Stomach (tissue), 4 donors: ENCODE data around the gene FLYWCH2.

ENCODE experiments used
- CTCF ChIP-seq, 7 experiments: fragments of 450-650 bp in 4 of 7; fragments of 200-600 bp in 3 of 7; sonication (generic) in 3 of 7; IDR thresholded peaks; one replicate each; pipeline ENCODE4 v1.5.1; 2016 to 2019; ENCODE audit warnings: antibody characterized with exemption in 7 of 7, control low read depth in 2 of 7, mild to moderate bottlenecking in 1 of 7
- EP300 ChIP-seq: sonication (generic); formaldehyde crosslinking; IDR thresholded peaks from one replicate; pipeline ENCODE4 v1.6.1; 2017; ENCODE audit warnings: antibody characterized with exemption
- POLR2A ChIP-seq, 4 donors: fragments of 450-650 bp; IDR thresholded peaks; one replicate each; pipeline ENCODE4 v1.6.1; 2016; ENCODE audit warnings: antibody characterized with exemption in 4 of 4, control low read depth in 2 of 4, mild to moderate bottlenecking in 1 of 4, moderate library complexity in 1 of 4
- POLR2AphosphoS5 ChIP-seq, 3 donors: sonication (generic); formaldehyde crosslinking; IDR thresholded peaks; one replicate each; pipeline ENCODE4 v1.6.1; 2016; ENCODE audit warnings: antibody characterized with exemption in 3 of 3

GRCh38 chr16:2904922-2905240 lies 21.9 kb downstream of the FLYWCH2 start:
- TF ChIP-seq POLR2A (IDR thresholded peaks at IDR 0.05) (peak in 1 of 4 donors; percentile 54), POLR2AphosphoS5 (IDR thresholded peaks at IDR 0.05) (no peak), CTCF (IDR thresholded peaks at IDR 0.05) (no peak), EP300 (no peak)
